ENCODE measurements around the gene AVPR2.

The AVPR2 gene

GRCh38 chrX:153903991-153904957, at the start of gene AVPR2:
TSS of gene AVPR2 (plus strand) at chrX:153904673. CDS start at chrX:153905146, 473 bp downstream.
- DNase-seq (ENCODE audit: low read depth, low spot score) = no peak

GRCh38 chrX:153854702-153855101, 49.8 kb upstream of the AVPR2 start:
- no peak for DNase-seq (ENCODE audit: low read depth, low spot score)

GRCh38 chrX:153857348-153857903, 47.0 kb upstream of the AVPR2 start:
- DNase-seq (ENCODE audit: low read depth, low spot score) = no peak

- DNase-seq (ENCODE audit: low read depth, low spot score) = no peak
These were observed 43.3 kb upstream of the AVPR2 start for GRCh38 chrX:153861151-153861550.

- DNase-seq (ENCODE audit: low read depth, low spot score) = no peak
These were observed 42.7 kb upstream of the AVPR2 start for GRCh38 chrX:153861733-153862310.

- no peak for DNase-seq (ENCODE audit: low read depth, low spot score)
These were observed 41.9 kb upstream of the AVPR2 start for GRCh38 chrX:153862369-153863250.

GRCh38 chrX:153863251-153863991, 41.1 kb upstream of the AVPR2 start:
- no peak for DNase-seq (ENCODE audit: low read depth, low spot score)

GRCh38 chrX:153864101-153864500, 40.4 kb upstream of the AVPR2 start:
- no peak for DNase-seq (ENCODE audit: low read depth, low spot score)

- no peak for DNase-seq (ENCODE audit: low read depth, low spot score)
These were observed 39.7 kb upstream of the AVPR2 start for GRCh38 chrX:153864561-153865320.

- DNase-seq (ENCODE audit: low read depth, low spot score) = no peak
These were observed 39.2 kb upstream of the AVPR2 start for GRCh38 chrX:153865321-153865580.

GRCh38 chrX:153865685-153866084, 38.8 kb upstream of the AVPR2 start:
- DNase-seq (ENCODE audit: low read depth, low spot score) = no peak

- DNase-seq (ENCODE audit: low read depth, low spot score) = no peak
These were observed 38.0 kb upstream of the AVPR2 start for GRCh38 chrX:153866302-153867019.

- DNase-seq (ENCODE audit: low read depth, low spot score) = no peak
These were observed 37.3 kb upstream of the AVPR2 start for GRCh38 chrX:153867139-153867538.

- DNase-seq (ENCODE audit: low read depth, low spot score) = no peak
These were observed 36.8 kb upstream of the AVPR2 start for GRCh38 chrX:153867671-153868070.

- DNase-seq (ENCODE audit: low read depth, low spot score) = no peak
These were observed 35.6 kb upstream of the AVPR2 start for GRCh38 chrX:153868576-153869472.

GRCh38 chrX:153869473-153870287, 34.8 kb upstream of the AVPR2 start:
- DNase-seq (ENCODE audit: low read depth, low spot score) = no peak

- DNase-seq (ENCODE audit: low read depth, low spot score) = no peak
These were observed 34.2 kb upstream of the AVPR2 start for GRCh38 chrX:153870288-153870690.

- DNase-seq (ENCODE audit: low read depth, low spot score) = no peak
These were observed 33.6 kb upstream of the AVPR2 start for GRCh38 chrX:153870791-153871360.
